Left lung (tissue), 10 donors: Measurements from ENCODE around the gene SPATA13. TPM values are rescaled to one million over a fixed set of nuclear protein-coding genes. Genes with fewer than 3 reads are reported as not detected.
A peak's percentile ranks its signal among the peaks of the same experiment; 100 is the strongest.

Experiments
- ATAC-seq: fragments of 200-7000 bp; cut with Tn5 transposase; one replicate; pipeline ENCODE4 v1.9.1; 2020; ENCODE audit warnings: moderate library complexity
- DNase-seq, 4 donors: peaks; one replicate each; pipeline ENCODE4 v3.0.0-alpha.2; 2013 to 2020
- H3K27ac ChIP-seq, 2 donors: fragments of 200-600 bp; sonication (generic) in 1 of 2; one replicate each; pipeline versions ENCODE4 v1.5.0 to v1.8.0; 2020 to 2021
- H3K27me3 ChIP-seq, 2 donors: fragments of 200-600 bp; sonication (generic) in 1 of 2; one replicate each; pipeline versions ENCODE4 v1.5.0 to v1.8.0; 2020 to 2021
- H3K36me3 ChIP-seq, 2 donors: fragments of 200-600 bp; sonication (generic) in 1 of 2; one replicate each; pipeline versions ENCODE4 v1.5.0 to v1.8.0; 2020 to 2021
- H3K4me1 ChIP-seq, 2 donors: fragments of 200-600 bp; one replicate each; pipeline ENCODE4 v1.8.0; 2021
- H3K4me3 ChIP-seq, 2 donors: fragments of 200-600 bp; sonication (generic) in 1 of 2; one replicate each; pipeline versions ENCODE4 v1.5.0 to v1.8.0; 2020 to 2021; ENCODE audit warnings: mild to moderate bottlenecking in 1 of 2
- H3K9me3 ChIP-seq, 2 donors: fragments of 200-600 bp; sonication (generic) in 1 of 2; one replicate each; pipeline versions ENCODE4 v1.5.0 to v1.8.0; 2020 to 2021
- intact Hi-C, 2 donors: fragments of 100-400 bp; cut with DNase I; formaldehyde crosslinking; loops; one replicate each; pipeline versions ENCODE4 v1.11.2 to v1.14.2; 2022
- polyA plus RNA-seq, 6 donors: library from polyadenylated mRNA; unstranded; fragments of 120-200 nt; gene quantifications; one replicate each; pipeline ENCODE4 v1.2.1, GENCODE V29; 2013; ENCODE audit not compliant: insufficient read length in 6 of 6
- total RNA-seq, 2 donors: library from RNA; stranded (reverse); fragmentation: NEBNext Ultra II Directional; extraction: Animal tissue kit (Norgen Biotek cat#: 25700); gene quantifications; one replicate each; pipeline ENCODE4 v1.2.1, GENCODE V29; 2021
- TF ChIP-seq, protein P1 (sequence below), 2 donors: fragments of 200-600 bp; sonication (generic) in 1 of 2; IDR thresholded peaks; one replicate each; pipeline versions ENCODE4 v1.5.0 to v1.8.0; 2021; ENCODE audit warnings: antibody characterized with exemption in 2 of 2
- donor health status: DM: no; HTN: yes; CAD: no.
- donor health status: DM: no; HTN: no; CAD: no.

The SPATA13 gene
- total and polyA plus RNA-seq, 8 donors = 11.4 to 31.4 (median 14.7) TPM

DNA sequence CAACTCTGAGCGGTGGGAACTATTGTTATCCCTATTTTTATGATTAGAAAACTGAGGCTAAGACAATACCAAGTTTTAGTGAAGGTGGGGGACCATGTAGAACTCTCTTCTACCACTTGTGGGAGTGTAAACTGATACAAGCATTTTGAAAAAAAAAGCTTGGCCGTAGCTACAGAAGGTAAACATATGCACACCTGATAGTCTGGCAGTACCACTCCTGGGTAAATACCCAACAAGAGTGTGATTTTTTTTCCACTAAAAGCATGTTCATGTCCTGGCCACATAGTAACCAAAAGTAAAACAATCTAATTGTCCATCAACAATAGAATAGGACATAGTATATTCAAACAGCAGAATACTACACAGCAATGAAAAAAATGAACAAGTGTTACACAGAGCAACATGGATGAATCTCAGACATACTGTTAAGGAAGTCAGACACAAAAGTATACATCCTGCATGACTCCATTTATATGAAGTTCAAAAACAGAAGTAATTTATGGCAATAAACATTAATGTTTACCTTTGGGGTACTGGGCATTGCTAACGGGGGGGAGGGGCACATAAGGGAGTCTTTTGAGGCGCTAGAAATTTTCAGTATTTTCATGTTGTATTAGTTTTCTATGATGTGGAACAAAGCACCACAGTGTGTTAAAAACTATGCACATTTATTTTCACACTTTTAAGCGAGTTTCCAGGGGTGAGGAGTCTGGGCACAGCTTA is 6.4 kb upstream of the SPATA13 start:
- H3K4me1 ChIP-seq = peaks cover 2 to 6% of the 10 kb centered on the region in 2 donors
- H3K36me3 ChIP-seq = no peaks in the 10 kb centered on the region
- ATAC-seq (peak; percentile 67), DNase-seq (no peak)
- no peak overlapping the region for H3K27ac ChIP-seq
- intact Hi-C loops = no loop called here
- H3K9me3 ChIP-seq = no peaks in the 10 kb centered on the region
- H3K27me3 ChIP-seq = no peaks in the 10 kb centered on the region
- TF ChIP-seq, protein P1, sequence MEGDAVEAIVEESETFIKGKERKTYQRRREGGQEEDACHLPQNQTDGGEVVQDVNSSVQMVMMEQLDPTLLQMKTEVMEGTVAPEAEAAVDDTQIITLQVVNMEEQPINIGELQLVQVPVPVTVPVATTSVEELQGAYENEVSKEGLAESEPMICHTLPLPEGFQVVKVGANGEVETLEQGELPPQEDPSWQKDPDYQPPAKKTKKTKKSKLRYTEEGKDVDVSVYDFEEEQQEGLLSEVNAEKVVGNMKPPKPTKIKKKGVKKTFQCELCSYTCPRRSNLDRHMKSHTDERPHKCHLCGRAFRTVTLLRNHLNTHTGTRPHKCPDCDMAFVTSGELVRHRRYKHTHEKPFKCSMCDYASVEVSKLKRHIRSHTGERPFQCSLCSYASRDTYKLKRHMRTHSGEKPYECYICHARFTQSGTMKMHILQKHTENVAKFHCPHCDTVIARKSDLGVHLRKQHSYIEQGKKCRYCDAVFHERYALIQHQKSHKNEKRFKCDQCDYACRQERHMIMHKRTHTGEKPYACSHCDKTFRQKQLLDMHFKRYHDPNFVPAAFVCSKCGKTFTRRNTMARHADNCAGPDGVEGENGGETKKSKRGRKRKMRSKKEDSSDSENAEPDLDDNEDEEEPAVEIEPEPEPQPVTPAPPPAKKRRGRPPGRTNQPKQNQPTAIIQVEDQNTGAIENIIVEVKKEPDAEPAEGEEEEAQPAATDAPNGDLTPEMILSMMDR (IDR thresholded peaks at IDR 0.05) = no peak
- no peak overlapping the region for H3K4me3 ChIP-seq

DNA sequence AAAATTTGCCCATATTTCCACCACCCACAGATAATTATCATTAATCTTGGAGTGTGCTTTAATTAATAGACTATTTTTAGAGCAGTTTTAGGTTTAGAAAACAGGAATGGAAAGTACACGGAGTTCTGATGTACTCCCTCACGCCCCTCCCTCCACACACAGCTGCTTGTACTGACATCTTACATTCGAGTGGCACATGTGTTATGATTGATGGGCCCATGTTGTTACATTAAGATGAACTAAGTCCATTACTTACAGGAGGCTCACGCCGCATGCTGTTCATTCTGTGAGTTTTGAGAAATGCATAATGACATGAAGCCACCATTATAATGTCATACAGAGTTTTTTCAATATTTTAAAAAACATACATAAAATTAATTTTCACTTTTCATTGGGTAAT is 1.2 kb upstream of the SPATA13 start:
- H3K27ac ChIP-seq = peak overlapping the region in 1 of 2 donors; percentile 79

DNA sequence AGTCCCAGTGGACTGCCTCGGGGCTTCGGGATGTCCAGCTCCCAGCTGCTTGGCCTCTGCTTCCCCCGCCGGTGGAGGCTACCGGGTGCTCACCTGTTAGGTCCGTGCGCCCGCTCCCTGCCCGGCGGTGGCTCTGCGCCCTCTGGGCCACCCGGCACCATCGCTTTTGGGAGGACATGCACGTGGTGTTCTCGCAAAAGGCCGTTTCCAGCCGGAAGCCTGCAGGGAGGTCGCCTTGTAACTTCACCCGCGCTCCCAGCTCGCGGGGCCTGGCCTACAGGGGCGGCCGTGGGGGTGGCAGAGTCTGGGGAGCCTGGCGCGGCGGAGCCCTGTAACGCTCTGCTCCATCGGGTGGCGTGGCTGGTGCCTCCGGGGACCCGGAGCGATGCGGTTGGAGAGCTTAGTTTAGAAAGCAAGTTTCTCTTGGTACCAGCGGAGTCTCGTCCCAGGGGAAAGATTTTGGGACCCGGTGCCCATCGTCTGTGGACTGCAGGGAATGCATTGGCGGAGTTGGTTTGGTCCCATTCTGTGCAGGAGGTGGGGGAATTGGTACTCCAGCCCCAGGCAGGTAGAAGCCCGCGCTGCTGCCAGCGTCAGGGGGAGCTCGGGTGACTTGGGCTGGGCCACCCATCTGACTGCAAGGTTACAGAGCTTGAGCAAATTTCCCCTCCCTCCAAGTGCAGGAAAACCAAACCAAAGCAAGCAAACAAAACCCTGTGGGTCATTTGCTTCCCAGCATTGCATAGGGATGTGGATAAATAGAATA is 673 bp downstream of the SPATA13 start:
- TF ChIP-seq, protein P1 (IDR thresholded peaks at IDR 0.05) = no peak
- Histone ChIP-seq H3K36me3 (no peaks in the 10 kb centered on the region), H3K27ac (peak overlapping the region; percentile 44 to 79), H3K4me1 (peaks cover 5 to 22% of the 10 kb centered on the region in 2 donors), H3K9me3 (no peaks in the 10 kb centered on the region), H3K4me3 (peak overlapping the region; percentile 83 to 86), H3K27me3 (peaks cover 0 to 17% of the 10 kb centered on the region in 2 donors)
- intact Hi-C loops = no loop called here
- DNase-seq (peak; percentile 19 to 84 (median 38)), ATAC-seq (peak; percentile 59)

More for the DNA sequence above, 1.2 kb upstream of the SPATA13 start:
- ATAC-seq (no peak), DNase-seq (no peak)
- Histone ChIP-seq H3K9me3 (no peaks in the 10 kb centered on the region), H3K4me3 (no peak overlapping the region), H3K4me1 (peaks cover 5 to 22% of the 10 kb centered on the region in 2 donors), H3K27me3 (peaks cover 0 to 17% of the 10 kb centered on the region in 2 donors), H3K36me3 (no peaks in the 10 kb centered on the region)
- intact Hi-C loops = no loop called here
- TF ChIP-seq, protein P1 (IDR thresholded peaks at IDR 0.05) = no peak

DNA sequence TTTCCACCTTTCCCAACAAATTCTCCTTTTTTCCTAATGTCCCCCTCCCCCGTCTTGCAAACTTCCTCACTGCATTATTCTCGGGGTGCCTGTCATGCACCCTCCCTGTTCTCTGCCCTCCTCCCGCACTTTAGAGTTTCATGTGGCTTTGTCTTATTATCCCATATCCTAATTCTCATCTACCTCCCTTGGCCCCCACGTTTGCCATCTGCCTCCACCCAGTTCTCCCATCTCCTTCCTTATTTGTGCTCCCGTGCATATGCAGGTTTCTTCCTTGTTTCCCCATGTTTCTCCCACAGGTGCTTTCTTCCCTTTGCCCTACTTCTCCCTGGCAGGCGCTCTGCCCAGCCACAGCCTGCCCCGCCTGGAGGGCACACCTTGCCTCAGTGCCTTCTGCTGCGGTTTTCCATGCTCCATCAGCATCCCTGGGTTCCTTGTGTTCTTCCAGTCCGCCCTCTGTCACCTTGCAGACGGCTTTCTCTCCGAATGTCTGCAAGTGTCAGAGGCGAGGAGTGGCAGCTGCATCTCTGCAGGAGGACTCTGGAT is 1.5 kb downstream of the SPATA13 start:
- Histone ChIP-seq H3K9me3 (no peaks in the 10 kb centered on the region), H3K27ac (peak overlapping the region in 1 of 2 donors; percentile 79), H3K27me3 (peaks cover 0 to 17% of the 10 kb centered on the region in 2 donors), H3K4me1 (peaks cover 5 to 22% of the 10 kb centered on the region in 2 donors), H3K4me3 (peak overlapping the region; percentile 83 to 86), H3K36me3 (no peaks in the 10 kb centered on the region)
- intact Hi-C loops = no loop called here
- no peak for ATAC-seq
- TF ChIP-seq, protein P1 (IDR thresholded peaks at IDR 0.05) = no peak
- no peak for DNase-seq

GRCh38 chr13:24162604-24163003 is 2.1 kb downstream of the SPATA13 start:
- no peaks in the 10 kb centered on the region for H3K9me3 ChIP-seq
- no peaks in the 10 kb centered on the region for H3K36me3 ChIP-seq
- no peak for DNase-seq
- peak overlapping the region in 1 of 2 donors; percentile 86 for H3K4me3 ChIP-seq
- intact Hi-C loops = no loop called here
- TF ChIP-seq, protein P1 (IDR thresholded peaks at IDR 0.05) = no peak
- no peak for ATAC-seq
- no peak overlapping the region for H3K27ac ChIP-seq
- peaks cover 0 to 17% of the 10 kb centered on the region in 2 donors for H3K27me3 ChIP-seq
- peaks cover 5 to 22% of the 10 kb centered on the region in 2 donors for H3K4me1 ChIP-seq
